HEK293 (cell line): ENCODE data around the gene CIDEB.

Source experiments
- ZBTB8A ChIP-seq: fragments of 450-650 bp; formaldehyde crosslinking; IDR thresholded peaks from 2 replicates; pipeline ENCODE4 v1.5.1; 2016; ENCODE audit warnings: missing biosample characterization, missing genetic modification characterization
- ZFP69B ChIP-seq: fragments of 450-650 bp; formaldehyde crosslinking; IDR thresholded peaks from 2 replicates; pipeline ENCODE4 v1.5.1; 2016; ENCODE audit warnings: missing biosample characterization, missing genetic modification characterization
- ZNF140 ChIP-seq: fragments of 450-650 bp; formaldehyde crosslinking; IDR thresholded peaks from 2 replicates; pipeline ENCODE4 v1.5.1; 2016; ENCODE audit warnings: missing biosample characterization, missing genetic modification characterization
- ZNF423 ChIP-seq: fragments of 450-650 bp; formaldehyde crosslinking; IDR thresholded peaks from 2 replicates; pipeline ENCODE4 v1.5.1; 2016; ENCODE audit warnings: missing biosample characterization, missing genetic modification characterization
- ZNF530 ChIP-seq: fragments of 450-650 bp; formaldehyde crosslinking; IDR thresholded peaks from 2 replicates; pipeline ENCODE4 v1.5.1; 2016; ENCODE audit warnings: low read depth, missing biosample characterization, missing genetic modification characterization
- ZNF701 ChIP-seq: fragments of 450-650 bp; formaldehyde crosslinking; IDR thresholded peaks from 2 replicates; pipeline ENCODE4 v1.5.1; 2016; ENCODE audit warnings: missing biosample characterization, missing genetic modification characterization
- TF ChIP-seq, protein P1 (sequence below): sonication (generic); formaldehyde crosslinking; IDR thresholded peaks from 2 replicates; pipeline ENCODE4 v1.8.1; 2022; ENCODE audit warnings: mild to moderate bottlenecking, moderate library complexity, missing genetic modification reagents
- TF ChIP-seq, protein P2 (sequence below): fragments of 450-650 bp; formaldehyde crosslinking; IDR thresholded peaks from 2 replicates; pipeline ENCODE4 v1.5.1; 2016; ENCODE audit warnings: missing biosample characterization, missing genetic modification characterization
- TF ChIP-seq, protein P3 (sequence below): fragments of 450-650 bp; formaldehyde crosslinking; IDR thresholded peaks from 2 replicates; pipeline ENCODE4 v1.5.1; 2016; ENCODE audit warnings: missing biosample characterization, missing genetic modification characterization
- TF ChIP-seq, protein P4 (sequence below): fragments of 450-650 bp; formaldehyde crosslinking; IDR thresholded peaks from 2 replicates; pipeline ENCODE4 v1.5.1; 2016; ENCODE audit warnings: missing biosample characterization, missing genetic modification characterization
- TF ChIP-seq, protein P5 (sequence below): fragments of 450-650 bp; formaldehyde crosslinking; IDR thresholded peaks from 2 replicates; pipeline ENCODE4 v1.5.1; 2016; ENCODE audit warnings: missing biosample characterization, missing genetic modification characterization
- TF ChIP-seq, protein P6 (sequence below): fragments of 450-650 bp; formaldehyde crosslinking; IDR thresholded peaks from 2 replicates; pipeline ENCODE4 v1.5.1; 2016; ENCODE audit warnings: missing biosample characterization, missing genetic modification characterization
- TF ChIP-seq, protein P7 (sequence below): fragments of 450-650 bp; formaldehyde crosslinking; IDR thresholded peaks from 2 replicates; pipeline ENCODE4 v1.5.1; 2016; ENCODE audit warnings: missing biosample characterization, missing genetic modification characterization

DNA sequence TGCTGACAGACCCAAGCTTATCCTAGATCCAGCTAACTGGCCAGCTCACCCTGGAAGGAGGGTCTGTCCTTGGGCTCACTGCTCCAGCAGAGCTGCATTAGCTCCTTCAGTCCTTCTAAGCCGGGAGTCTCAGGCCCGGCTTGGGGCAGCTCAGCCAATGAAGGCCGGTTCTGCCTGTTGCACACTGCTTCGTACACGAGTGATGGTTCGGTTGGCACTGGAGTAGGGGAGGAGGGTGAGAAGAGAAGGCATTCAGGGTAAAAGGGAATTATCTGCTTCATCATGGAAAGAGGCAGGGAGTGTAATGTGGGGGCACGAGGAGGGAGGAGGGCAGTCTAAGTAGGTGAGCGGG, 30.0 kb upstream of the CIDEB start:
- TF ChIP-seq ZNF423 (no peak), ZNF140 (tag by site-specific recombination) (no peak), ZNF701 (tag by site-specific recombination) (no peak), ZNF530 (no peak), ZBTB8A (tag by site-specific recombination) (no peak), ZFP69B (tag by site-specific recombination) (no peak)
- TF ChIP-seq, protein P1, sequence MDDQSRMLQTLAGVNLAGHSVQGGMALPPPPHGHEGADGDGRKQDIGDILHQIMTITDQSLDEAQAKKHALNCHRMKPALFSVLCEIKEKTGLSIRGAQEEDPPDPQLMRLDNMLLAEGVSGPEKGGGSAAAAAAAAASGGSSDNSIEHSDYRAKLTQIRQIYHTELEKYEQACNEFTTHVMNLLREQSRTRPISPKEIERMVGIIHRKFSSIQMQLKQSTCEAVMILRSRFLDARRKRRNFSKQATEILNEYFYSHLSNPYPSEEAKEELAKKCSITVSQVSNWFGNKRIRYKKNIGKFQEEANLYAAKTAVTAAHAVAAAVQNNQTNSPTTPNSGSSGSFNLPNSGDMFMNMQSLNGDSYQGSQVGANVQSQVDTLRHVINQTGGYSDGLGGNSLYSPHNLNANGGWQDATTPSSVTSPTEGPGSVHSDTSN, result no peak
- TF ChIP-seq, protein P2, sequence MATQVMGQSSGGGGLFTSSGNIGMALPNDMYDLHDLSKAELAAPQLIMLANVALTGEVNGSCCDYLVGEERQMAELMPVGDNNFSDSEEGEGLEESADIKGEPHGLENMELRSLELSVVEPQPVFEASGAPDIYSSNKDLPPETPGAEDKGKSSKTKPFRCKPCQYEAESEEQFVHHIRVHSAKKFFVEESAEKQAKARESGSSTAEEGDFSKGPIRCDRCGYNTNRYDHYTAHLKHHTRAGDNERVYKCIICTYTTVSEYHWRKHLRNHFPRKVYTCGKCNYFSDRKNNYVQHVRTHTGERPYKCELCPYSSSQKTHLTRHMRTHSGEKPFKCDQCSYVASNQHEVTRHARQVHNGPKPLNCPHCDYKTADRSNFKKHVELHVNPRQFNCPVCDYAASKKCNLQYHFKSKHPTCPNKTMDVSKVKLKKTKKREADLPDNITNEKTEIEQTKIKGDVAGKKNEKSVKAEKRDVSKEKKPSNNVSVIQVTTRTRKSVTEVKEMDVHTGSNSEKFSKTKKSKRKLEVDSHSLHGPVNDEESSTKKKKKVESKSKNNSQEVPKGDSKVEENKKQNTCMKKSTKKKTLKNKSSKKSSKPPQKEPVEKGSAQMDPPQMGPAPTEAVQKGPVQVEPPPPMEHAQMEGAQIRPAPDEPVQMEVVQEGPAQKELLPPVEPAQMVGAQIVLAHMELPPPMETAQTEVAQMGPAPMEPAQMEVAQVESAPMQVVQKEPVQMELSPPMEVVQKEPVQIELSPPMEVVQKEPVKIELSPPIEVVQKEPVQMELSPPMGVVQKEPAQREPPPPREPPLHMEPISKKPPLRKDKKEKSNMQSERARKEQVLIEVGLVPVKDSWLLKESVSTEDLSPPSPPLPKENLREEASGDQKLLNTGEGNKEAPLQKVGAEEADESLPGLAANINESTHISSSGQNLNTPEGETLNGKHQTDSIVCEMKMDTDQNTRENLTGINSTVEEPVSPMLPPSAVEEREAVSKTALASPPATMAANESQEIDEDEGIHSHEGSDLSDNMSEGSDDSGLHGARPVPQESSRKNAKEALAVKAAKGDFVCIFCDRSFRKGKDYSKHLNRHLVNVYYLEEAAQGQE, result no peak
- TF ChIP-seq, protein P3, sequence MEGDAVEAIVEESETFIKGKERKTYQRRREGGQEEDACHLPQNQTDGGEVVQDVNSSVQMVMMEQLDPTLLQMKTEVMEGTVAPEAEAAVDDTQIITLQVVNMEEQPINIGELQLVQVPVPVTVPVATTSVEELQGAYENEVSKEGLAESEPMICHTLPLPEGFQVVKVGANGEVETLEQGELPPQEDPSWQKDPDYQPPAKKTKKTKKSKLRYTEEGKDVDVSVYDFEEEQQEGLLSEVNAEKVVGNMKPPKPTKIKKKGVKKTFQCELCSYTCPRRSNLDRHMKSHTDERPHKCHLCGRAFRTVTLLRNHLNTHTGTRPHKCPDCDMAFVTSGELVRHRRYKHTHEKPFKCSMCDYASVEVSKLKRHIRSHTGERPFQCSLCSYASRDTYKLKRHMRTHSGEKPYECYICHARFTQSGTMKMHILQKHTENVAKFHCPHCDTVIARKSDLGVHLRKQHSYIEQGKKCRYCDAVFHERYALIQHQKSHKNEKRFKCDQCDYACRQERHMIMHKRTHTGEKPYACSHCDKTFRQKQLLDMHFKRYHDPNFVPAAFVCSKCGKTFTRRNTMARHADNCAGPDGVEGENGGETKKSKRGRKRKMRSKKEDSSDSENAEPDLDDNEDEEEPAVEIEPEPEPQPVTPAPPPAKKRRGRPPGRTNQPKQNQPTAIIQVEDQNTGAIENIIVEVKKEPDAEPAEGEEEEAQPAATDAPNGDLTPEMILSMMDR, result no peak
- TF ChIP-seq, protein P4, sequence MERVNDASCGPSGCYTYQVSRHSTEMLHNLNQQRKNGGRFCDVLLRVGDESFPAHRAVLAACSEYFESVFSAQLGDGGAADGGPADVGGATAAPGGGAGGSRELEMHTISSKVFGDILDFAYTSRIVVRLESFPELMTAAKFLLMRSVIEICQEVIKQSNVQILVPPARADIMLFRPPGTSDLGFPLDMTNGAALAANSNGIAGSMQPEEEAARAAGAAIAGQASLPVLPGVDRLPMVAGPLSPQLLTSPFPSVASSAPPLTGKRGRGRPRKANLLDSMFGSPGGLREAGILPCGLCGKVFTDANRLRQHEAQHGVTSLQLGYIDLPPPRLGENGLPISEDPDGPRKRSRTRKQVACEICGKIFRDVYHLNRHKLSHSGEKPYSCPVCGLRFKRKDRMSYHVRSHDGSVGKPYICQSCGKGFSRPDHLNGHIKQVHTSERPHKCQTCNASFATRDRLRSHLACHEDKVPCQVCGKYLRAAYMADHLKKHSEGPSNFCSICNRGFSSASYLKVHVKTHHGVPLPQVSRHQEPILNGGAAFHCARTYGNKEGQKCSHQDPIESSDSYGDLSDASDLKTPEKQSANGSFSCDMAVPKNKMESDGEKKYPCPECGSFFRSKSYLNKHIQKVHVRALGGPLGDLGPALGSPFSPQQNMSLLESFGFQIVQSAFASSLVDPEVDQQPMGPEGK (tag by site-specific recombination), result no peak
- TF ChIP-seq, protein P5, sequence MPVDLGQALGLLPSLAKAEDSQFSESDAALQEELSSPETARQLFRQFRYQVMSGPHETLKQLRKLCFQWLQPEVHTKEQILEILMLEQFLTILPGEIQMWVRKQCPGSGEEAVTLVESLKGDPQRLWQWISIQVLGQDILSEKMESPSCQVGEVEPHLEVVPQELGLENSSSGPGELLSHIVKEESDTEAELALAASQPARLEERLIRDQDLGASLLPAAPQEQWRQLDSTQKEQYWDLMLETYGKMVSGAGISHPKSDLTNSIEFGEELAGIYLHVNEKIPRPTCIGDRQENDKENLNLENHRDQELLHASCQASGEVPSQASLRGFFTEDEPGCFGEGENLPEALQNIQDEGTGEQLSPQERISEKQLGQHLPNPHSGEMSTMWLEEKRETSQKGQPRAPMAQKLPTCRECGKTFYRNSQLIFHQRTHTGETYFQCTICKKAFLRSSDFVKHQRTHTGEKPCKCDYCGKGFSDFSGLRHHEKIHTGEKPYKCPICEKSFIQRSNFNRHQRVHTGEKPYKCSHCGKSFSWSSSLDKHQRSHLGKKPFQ (tag by site-specific recombination), result no peak
- TF ChIP-seq, protein P6, sequence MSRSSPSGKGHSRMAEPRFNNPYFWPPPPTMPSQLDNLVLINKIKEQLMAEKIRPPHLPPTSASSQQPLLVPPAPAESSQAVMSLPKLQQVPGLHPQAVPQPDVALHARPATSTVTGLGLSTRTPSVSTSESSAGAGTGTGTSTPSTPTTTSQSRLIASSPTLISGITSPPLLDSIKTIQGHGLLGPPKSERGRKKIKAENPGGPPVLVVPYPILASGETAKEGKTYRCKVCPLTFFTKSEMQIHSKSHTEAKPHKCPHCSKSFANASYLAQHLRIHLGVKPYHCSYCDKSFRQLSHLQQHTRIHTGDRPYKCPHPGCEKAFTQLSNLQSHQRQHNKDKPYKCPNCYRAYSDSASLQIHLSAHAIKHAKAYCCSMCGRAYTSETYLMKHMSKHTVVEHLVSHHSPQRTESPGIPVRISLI (tag by site-specific recombination), result no peak
- TF ChIP-seq, protein P7, sequence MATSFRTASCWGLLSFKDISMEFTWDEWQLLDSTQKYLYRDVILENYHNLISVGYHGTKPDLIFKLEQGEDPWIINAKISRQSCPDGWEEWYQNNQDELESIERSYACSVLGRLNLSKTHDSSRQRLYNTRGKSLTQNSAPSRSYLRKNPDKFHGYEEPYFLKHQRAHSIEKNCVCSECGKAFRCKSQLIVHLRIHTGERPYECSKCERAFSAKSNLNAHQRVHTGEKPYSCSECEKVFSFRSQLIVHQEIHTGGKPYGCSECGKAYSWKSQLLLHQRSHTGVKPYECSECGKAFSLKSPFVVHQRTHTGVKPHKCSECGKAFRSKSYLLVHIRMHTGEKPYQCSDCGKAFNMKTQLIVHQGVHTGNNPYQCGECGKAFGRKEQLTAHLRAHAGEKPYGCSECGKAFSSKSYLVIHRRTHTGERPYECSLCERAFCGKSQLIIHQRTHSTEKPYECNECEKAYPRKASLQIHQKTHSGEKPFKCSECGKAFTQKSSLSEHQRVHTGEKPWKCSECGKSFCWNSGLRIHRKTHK (tag by site-specific recombination), result no peak
